Psoas muscle (tissue), 8 donors: Measurements from ENCODE around the gene TTLL9. TPM values are rescaled to one million over a fixed set of nuclear protein-coding genes. Genes with fewer than 3 reads are reported as not detected.
A peak's percentile ranks its signal among the peaks of the same experiment; 100 is the strongest.

Source experiments
- ATAC-seq, 4 donors: fragments of 200-7000 bp; cut with Tn5 transposase; one replicate each; pipeline ENCODE4 v1.9.1; 2020; ENCODE audit warnings: moderate library complexity in 3 of 4, mild to moderate bottlenecking in 2 of 4
- DNase-seq, 2 donors: peaks; one replicate each; pipeline ENCODE4 v3.0.0-alpha.2; 2020
- H3K27ac ChIP-seq: fragments of 200-600 bp; one replicate; pipeline ENCODE4 v1.8.0; 2022
- H3K27me3 ChIP-seq, 3 donors: fragments of 200-600 bp in 1 of 3; one replicate each; pipeline versions ENCODE4 v1.6.1 to v1.8.0; 2013 to 2022; ENCODE audit warnings: low read length in 2 of 3, mild to moderate bottlenecking in 2 of 3, moderate library complexity in 1 of 3; ENCODE audit not compliant: insufficient read depth in 3 of 3
- H3K36me3 ChIP-seq, 2 donors: fragments of 200-600 bp in 1 of 2; one replicate each; pipeline versions ENCODE4 v1.6.1 to v1.8.0; 2013 to 2022; ENCODE audit warnings: low read depth in 1 of 2, mild to moderate bottlenecking in 1 of 2, moderate library complexity in 1 of 2; ENCODE audit not compliant: insufficient read depth in 1 of 2
- H3K4me1 ChIP-seq: fragments of 200-600 bp; one replicate; pipeline ENCODE4 v1.8.0; 2022
- H3K4me3 ChIP-seq: fragments of 200-600 bp; one replicate; pipeline ENCODE4 v1.8.0; 2022; ENCODE audit warnings: mild to moderate bottlenecking
- H3K9me3 ChIP-seq: fragments of 200-600 bp; one replicate; pipeline ENCODE4 v1.8.0; 2022
- WGBS, 3 donors: extraction: QIAGEN DNeasy Blood & Tissue Kit; methylation state at CpG; one replicate each; pipeline versions ENCODE4 v1.1.6 to v1.1.7; 2013; 5-methylcytosine and 5-hydroxymethylcytosine counted together
- intact Hi-C, 2 donors: fragments of 100-400 bp; cut with DNase I; formaldehyde crosslinking; loops; one replicate each; pipeline versions ENCODE4 v1.11.0 to v1.14.2; 2022
- polyA plus RNA-seq, 3 donors: library from polyadenylated mRNA; stranded (reverse); fragments of 200-250 nt; gene quantifications; one replicate each; pipeline ENCODE4 v1.2.3, GENCODE V29; 2013
- total RNA-seq, 4 donors: library from RNA; stranded (reverse); fragmentation: NEBNext Ultra II Directional in 2 of 4; extraction: Animal tissue kit (Norgen Biotek cat#: 25700) in 2 of 4; gene quantifications; one replicate each; pipeline versions ENCODE4 v1.2.1 to v1.2.4, GENCODE V29; 2021 to 2023
- TF ChIP-seq, protein P1 (sequence below): fragments of 200-600 bp; IDR thresholded peaks from one replicate; pipeline ENCODE4 v1.8.0; 2022; ENCODE audit warnings: antibody characterized with exemption
- donor health status: healthy with polysubstance abuse.
- donor health status: DM: no; HTN: no; CAD: no; lungs with moderate emphysema.
- donor health status: Bipolar disorder and iron deficiency.
- donor health status: healthy.
- donor health status: DM: yes; HTN: yes; CAD: no.
- donor health status: DM: no; HTN: no; CAD: no.
- donor health status: DM: no; HTN: no; CAD: no.
- donor health status: DM: yes; HTN: yes; CAD: no.

The TTLL9 gene
- total and polyA plus RNA-seq, 7 donors = 0.01 TPM; not detected in 6

DNA sequence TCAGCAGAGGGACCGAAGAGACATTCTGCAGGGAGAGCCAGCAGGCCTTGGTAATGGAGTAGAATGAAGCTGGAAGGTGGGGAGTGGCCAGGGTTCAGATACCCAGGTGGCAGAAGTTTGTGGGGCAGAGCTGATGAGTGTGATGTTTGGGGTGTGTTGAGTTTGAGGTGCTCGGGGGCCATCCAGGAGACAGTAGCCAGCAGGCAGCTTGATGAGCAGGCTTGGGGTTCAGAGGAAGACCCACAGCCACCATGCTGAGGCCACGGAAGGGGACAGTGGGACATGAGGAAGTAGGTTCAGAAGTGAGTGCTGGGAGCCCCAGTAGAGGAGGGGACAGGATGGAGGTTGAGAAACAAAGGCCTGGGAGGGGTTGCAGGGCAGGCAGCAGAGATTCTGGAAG is 13.9 kb upstream of the TTLL9 start:
- DNase-seq (peak in 1 of 2 donors; percentile 24), ATAC-seq (no peak)
- 62 to 68% (median 64%) methylated on average over 3 of the region's 3 CpGs for WGBS, 3 donors
- H3K36me3 ChIP-seq = no peaks in the 10 kb centered on the region
- peaks cover 0 to 56% (median 8%) of the 10 kb centered on the region in 3 donors for H3K27me3 ChIP-seq
- H3K4me1 ChIP-seq = peaks cover 10% of the 10 kb centered on the region
- TF ChIP-seq, protein P1, sequence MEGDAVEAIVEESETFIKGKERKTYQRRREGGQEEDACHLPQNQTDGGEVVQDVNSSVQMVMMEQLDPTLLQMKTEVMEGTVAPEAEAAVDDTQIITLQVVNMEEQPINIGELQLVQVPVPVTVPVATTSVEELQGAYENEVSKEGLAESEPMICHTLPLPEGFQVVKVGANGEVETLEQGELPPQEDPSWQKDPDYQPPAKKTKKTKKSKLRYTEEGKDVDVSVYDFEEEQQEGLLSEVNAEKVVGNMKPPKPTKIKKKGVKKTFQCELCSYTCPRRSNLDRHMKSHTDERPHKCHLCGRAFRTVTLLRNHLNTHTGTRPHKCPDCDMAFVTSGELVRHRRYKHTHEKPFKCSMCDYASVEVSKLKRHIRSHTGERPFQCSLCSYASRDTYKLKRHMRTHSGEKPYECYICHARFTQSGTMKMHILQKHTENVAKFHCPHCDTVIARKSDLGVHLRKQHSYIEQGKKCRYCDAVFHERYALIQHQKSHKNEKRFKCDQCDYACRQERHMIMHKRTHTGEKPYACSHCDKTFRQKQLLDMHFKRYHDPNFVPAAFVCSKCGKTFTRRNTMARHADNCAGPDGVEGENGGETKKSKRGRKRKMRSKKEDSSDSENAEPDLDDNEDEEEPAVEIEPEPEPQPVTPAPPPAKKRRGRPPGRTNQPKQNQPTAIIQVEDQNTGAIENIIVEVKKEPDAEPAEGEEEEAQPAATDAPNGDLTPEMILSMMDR = no peak
- intact Hi-C loops = loop anchor here in 1 of 2 donors (5.0 kb wide), 1 partner anchor 176 kb away; no protein-coding TSS in a partner anchor
- H3K4me3 ChIP-seq = no peak overlapping the region
- H3K27ac ChIP-seq = no peak overlapping the region
- H3K9me3 ChIP-seq = no peaks in the 10 kb centered on the region

DNA sequence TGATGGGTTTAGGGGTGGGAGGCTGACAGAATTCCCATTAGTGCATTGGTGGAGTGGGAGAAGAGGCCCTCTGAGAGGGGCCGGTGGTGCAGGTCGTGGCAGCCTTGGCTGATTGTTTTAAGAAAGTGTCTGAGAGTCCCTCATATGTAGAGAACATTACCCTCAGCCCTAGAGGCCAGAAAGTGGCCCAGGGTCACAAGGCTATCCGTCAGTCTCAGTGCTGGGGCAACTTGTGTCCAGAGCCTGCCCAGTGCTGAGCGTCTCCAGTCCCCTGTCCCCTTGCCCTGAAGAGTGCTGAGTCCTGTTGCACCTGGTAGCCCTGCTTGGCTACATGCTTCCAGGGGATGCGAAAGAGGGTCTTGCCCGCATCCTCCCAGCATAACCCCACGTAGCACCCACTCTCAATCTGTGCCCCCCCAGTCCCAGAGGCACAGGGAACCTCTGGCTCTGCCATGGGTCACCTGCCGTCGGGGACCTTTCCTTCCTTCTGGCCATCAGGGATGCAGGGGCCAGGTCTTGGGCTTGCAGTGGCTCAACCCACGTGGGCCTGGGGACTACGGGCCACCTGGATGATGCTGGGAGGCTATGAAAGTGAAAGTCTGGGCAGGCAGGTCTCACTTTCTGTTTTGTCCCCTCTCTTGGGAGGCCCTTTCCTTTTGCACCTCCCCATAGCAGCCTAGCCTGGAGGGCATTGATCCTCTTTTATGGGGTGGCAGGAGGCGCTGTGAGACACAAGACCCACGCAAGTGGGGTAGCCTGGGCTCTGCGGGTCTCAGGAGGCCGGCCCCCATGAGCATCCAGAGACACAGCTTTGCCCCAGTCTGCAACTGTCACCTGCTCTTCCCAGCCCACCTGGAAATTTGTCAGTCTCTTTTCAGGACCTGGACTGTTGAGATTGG is 12.3 kb upstream of the TTLL9 start:
- TF ChIP-seq, protein P1 = no peak
- intact Hi-C loops = loop anchor here in 1 of 2 donors (5.0 kb wide), 1 partner anchor 174 kb away; no protein-coding TSS in a partner anchor
- WGBS, 3 donors = 75 to 81% (median 79%) methylated on average over 15 of the region's 15 CpGs

DNA sequence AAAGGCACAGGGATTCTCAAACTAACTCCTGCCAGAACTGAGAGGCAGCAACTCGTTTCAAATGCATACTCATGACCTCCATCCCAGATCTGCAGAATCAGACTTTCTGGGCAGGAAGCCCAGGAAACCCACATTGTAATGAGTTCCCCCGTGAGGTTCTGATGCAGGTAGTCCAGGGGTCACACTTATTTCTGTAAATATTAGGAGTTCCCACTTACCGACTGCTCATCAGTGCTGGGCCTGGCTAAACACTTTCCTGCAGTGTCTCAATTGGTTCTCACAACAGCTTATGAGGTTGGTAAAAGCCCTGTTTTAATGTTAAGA is 11.7 kb upstream of the TTLL9 start:
- intact Hi-C loops = loop anchor here in 1 of 2 donors (5.0 kb wide), 1 partner anchor 174 kb away; no protein-coding TSS in a partner anchor
- ATAC-seq (no peak), DNase-seq (no peak)
- Histone ChIP-seq H3K4me1 (peaks cover 6% of the 10 kb centered on the region), H3K36me3 (no peaks in the 10 kb centered on the region), H3K4me3 (no peak overlapping the region), H3K27ac (no peak overlapping the region), H3K9me3 (no peaks in the 10 kb centered on the region), H3K27me3 (peaks cover 0 to 49% (median 8%) of the 10 kb centered on the region in 3 donors)
- 52 to 63% (median 58%) methylated on average over 3 of the region's 3 CpGs for WGBS, 3 donors
- TF ChIP-seq, protein P1 = no peak

More for the DNA sequence above, 12.3 kb upstream of the TTLL9 start:
- ATAC-seq (no peak), DNase-seq (peak in 1 of 2 donors; percentile 41)
- Histone ChIP-seq H3K9me3 (no peaks in the 10 kb centered on the region), H3K27me3 (peaks cover 0 to 49% (median 8%) of the 10 kb centered on the region in 3 donors), H3K27ac (no peak overlapping the region), H3K4me3 (no peak overlapping the region), H3K36me3 (no peaks in the 10 kb centered on the region), H3K4me1 (peaks cover 6% of the 10 kb centered on the region)

DNA sequence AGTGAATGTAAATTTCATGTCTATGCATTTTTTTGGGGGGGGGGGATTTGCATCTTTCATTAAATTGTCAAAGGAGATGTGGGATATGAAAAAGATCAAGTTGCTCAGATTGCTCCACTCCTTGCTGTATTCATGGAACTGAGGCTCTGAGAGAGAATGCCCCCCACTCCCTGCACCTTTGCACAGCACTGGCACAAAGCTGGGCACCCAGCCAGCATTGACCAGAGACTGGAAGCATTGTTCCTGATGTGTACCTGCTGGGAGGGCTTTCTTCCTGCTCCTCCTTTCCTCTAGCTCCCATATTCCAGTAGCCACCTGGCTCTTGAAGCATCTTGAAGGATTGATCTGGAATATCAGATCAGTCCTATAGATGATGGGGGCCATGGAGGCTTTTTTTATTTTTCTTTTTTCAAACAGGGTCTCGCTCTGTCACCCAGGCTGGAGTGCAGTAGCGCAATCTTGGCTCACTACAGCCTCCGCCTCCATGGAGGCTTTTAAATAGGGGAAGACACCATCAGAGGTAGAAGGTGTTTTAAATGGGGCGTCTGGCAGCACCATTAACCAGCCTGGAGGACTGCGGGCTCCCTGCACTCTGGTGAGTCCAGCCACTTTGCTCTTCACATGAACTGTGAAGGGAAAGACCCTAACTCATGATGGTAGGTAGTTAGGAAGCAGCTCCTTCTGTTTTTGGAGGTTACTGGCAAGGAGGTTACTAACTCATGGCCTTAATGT is 11.0 kb upstream of the TTLL9 start:
- TF ChIP-seq, protein P1 = no peak
- Histone ChIP-seq H3K4me1 (peaks cover 6% of the 10 kb centered on the region), H3K9me3 (no peaks in the 10 kb centered on the region), H3K27ac (no peak overlapping the region), H3K27me3 (peaks cover 0 to 49% (median 8%) of the 10 kb centered on the region in 3 donors), H3K36me3 (no peaks in the 10 kb centered on the region), H3K4me3 (no peak overlapping the region)
- 90 to 92% (median 91%) methylated on average over 5 of the region's 5 CpGs for WGBS, 3 donors
- intact Hi-C loops = loop anchor here in 1 of 2 donors (5.0 kb wide), 1 partner anchor 173 kb away; no protein-coding TSS in a partner anchor
- no peak for ATAC-seq
- peak in 1 of 2 donors; percentile 33 for DNase-seq
